Activated T-cell treated with anti-CD3 and anti-CD28 coated beads, Interleukin-2, amount 50 U/mL, for 48 hours (primary cell): Measurements from ENCODE around the gene DDX51.
"Not testable (repeated sequence)": the region's sequence is repeated elsewhere in the genome, so short reads cannot be mapped to it uniquely, and the experiment has no call there.

Source experiments
- DNase-seq, 2 experiments: peaks; one replicate each; pipeline ENCODE4 v3.0.0-alpha.2; 2020

DDX51 gene

GRCh38 chr12:132111654-132112304 lies 32.3 kb downstream of the DDX51 start:
- DNase-seq, result no peak

GRCh38 chr12:132110677-132111076 lies 33.4 kb downstream of the DDX51 start:
- no peak for DNase-seq

GRCh38 chr12:132109741-132110140 lies 34.4 kb downstream of the DDX51 start:
- no peak for DNase-seq

GRCh38 chr12:132108211-132108832 lies 35.8 kb downstream of the DDX51 start:
- DNase-seq, result no peak

GRCh38 chr12:132106921-132107320 lies 37.2 kb downstream of the DDX51 start:
- DNase-seq, result no peak

- DNase-seq, result no peak
These were observed 38.7 kb downstream of the DDX51 start for GRCh38 chr12:132105467-132105866.

GRCh38 chr12:132103542-132104308 lies 40.4 kb downstream of the DDX51 start:
- no peak for DNase-seq

GRCh38 chr12:132103072-132103471 lies 41.0 kb downstream of the DDX51 start:
- DNase-seq, result not testable (repeated sequence)

GRCh38 chr12:132102297-132102696 lies 41.8 kb downstream of the DDX51 start:
- DNase-seq, result no peak

- DNase-seq, result no peak
These were observed 43.6 kb downstream of the DDX51 start for GRCh38 chr12:132100306-132101065.

GRCh38 chr12:132099739-132100138 lies 44.4 kb downstream of the DDX51 start:
- DNase-seq, result no peak

- DNase-seq, result no peak
These were observed 48.4 kb downstream of the DDX51 start for GRCh38 chr12:132095520-132096409.

- no peak for DNase-seq
These were observed 49.7 kb downstream of the DDX51 start for GRCh38 chr12:132094269-132094891.

- no peak for DNase-seq
These were observed 54.7 kb downstream of the DDX51 start for GRCh38 chr12:132089407-132089910.
